Mononuclear cell (primary cell): ENCODE measurements around the gene CRKL. TPM values are rescaled to one million over a fixed set of nuclear protein-coding genes. Genes with fewer than 3 reads are reported as not detected.
A peak's percentile ranks its signal among the peaks of the same experiment; 100 is the strongest.

Source experiments
- H3K27me3 ChIP-seq: 2 replicates; pipeline ENCODE4 v1.6.0; 2011; ENCODE audit warnings: low read length, control low read depth; ENCODE audit not compliant: insufficient read depth
- H3K4me1 ChIP-seq: 2 replicates; pipeline ENCODE4 v1.5.1; 2011; ENCODE audit warnings: mild to moderate bottlenecking, low read length, control low read depth; ENCODE audit not compliant: insufficient read depth
- H3K4me3 ChIP-seq: 2 replicates; pipeline ENCODE4 v1.5.1; 2011; ENCODE audit warnings: mild to moderate bottlenecking, low read length, moderate library complexity
- H3K9me3 ChIP-seq: 2 replicates; pipeline ENCODE4 v1.5.1; 2011; ENCODE audit warnings: low read depth, mild to moderate bottlenecking, control low read depth, low read length
- total RNA-seq: library from RNA; depleted of rRNA; stranded (reverse); fragments of >200 nt; gene quantifications from one replicate; pipeline ENCODE4 v1.2.3, GENCODE V29; 2012

Gene CRKL
- total RNA-seq, 1 donor, result 51.9 TPM

- Histone ChIP-seq H3K4me1 (peaks cover 28% of the 10 kb centered on the region), H3K27me3 (no peaks in the 10 kb centered on the region), H3K4me3 (no peak overlapping the region), H3K9me3 (no peaks in the 10 kb centered on the region)
Observed at GRCh38 chr22:20973634-20974286, 56.6 kb downstream of the CRKL start.

DNA sequence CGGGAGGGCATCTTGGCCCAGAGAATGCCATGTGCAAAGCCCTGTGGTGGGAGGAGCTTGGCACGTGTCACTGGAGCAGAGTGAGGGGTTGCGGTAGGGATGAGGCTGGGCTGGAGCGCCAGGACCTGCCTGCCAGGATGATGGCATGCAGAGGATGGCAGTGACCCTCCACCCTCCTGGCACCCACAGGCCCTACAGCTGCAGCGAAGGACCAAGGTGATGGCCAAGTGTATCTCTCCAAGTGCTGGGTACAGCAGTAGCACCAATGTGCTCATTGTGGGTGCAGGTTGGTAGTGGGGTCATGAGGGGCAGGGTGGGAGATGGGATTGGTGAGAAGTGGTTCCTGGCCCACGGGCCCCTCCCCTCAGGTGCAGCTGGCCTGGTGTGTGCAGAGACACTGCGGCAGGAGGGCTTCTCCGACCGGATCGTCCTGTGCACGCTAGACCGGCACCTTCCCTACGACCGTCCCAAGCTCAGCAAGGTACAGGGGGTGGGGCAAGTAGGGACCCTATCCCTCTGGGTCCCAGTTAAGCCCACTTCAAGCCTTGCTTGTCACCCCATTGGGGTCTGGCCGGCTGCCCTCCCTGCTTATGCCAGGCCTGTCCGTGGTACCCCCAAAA lies 57.2 kb downstream of the CRKL start:
- H3K4me3 ChIP-seq, result no peak overlapping the region

DNA sequence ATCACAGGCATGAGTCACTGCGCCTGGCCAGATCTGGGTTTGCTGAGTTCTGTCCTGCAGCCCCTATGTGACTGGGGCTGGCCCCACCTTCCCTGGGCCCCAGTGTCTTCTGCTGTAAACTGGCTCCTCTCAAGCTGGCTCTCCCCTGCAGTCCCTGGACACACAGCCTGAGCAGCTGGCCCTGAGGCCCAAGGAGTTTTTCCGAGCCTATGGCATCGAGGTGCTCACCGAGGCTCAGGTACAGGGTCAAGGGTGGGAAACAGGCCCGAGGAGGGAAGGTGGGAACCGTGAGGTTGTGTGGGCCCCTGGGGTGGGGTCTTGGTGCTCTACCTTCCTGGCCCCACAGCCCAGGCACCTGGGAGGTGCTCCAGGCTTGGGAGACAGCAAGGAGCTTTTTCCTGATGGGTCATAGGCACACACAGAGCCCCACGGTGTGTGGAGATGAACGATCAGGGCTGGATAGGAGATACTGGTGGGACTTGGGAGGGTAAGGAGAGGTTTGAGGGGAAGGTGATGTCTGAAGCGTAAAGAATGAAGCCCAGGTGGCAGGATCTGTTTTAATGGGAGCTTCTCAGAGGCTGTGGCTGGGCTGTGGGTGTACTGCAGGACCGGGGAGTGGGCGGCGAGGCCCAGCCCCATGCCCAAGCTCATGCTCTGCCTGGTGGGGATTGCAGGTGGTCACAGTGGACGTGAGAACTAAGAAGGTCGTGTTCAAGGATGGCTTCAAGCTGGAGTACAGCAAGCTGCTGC lies 58.5 kb downstream of the CRKL start:
- no peaks in the 10 kb centered on the region for H3K9me3 ChIP-seq
- H3K27me3 ChIP-seq, result no peaks in the 10 kb centered on the region
- peaks cover 32% of the 10 kb centered on the region for H3K4me1 ChIP-seq
- no peak overlapping the region for H3K4me3 ChIP-seq

More for the DNA sequence above, 57.2 kb downstream of the CRKL start:
- H3K27me3 ChIP-seq, result no peaks in the 10 kb centered on the region
- no peaks in the 10 kb centered on the region for H3K9me3 ChIP-seq
- H3K4me1 ChIP-seq, result peaks cover 25% of the 10 kb centered on the region

GRCh38 chr22:20976291-20976877 lies 59.2 kb downstream of the CRKL start:
- Histone ChIP-seq H3K4me3 (no peak overlapping the region), H3K4me1 (peaks cover 33% of the 10 kb centered on the region), H3K9me3 (no peaks in the 10 kb centered on the region), H3K27me3 (no peaks in the 10 kb centered on the region)

DNA sequence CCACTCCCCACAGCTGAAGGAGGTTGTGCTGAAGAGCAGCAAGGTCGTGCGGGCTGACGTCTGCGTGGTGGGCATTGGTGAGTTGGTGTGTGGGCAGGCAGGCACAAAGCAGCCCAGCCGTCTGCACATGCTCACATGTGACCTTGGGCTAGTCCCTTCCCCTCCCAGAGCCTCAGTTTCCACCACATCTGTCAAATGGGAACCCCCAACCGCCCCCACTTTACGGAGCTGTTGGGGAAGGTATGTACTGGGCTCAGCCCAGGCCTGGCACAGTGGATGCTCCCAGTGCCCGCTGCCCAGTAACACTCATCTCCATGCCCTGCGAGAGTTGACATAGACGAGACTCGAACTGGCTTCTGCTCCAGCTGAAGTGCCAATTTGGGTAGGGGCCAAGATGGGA lies 59.8 kb downstream of the CRKL start:
- no peaks in the 10 kb centered on the region for H3K9me3 ChIP-seq
- no peak overlapping the region for H3K4me3 ChIP-seq
- no peaks in the 10 kb centered on the region for H3K27me3 ChIP-seq
- H3K4me1 ChIP-seq, result peaks cover 31% of the 10 kb centered on the region

GRCh38 chr22:20977516-20978170 lies 60.4 kb downstream of the CRKL start:
- H3K4me3 ChIP-seq, result no peak overlapping the region
- no peaks in the 10 kb centered on the region for H3K27me3 ChIP-seq
- H3K9me3 ChIP-seq, result no peaks in the 10 kb centered on the region
- H3K4me1 ChIP-seq, result peaks cover 29% of the 10 kb centered on the region

DNA sequence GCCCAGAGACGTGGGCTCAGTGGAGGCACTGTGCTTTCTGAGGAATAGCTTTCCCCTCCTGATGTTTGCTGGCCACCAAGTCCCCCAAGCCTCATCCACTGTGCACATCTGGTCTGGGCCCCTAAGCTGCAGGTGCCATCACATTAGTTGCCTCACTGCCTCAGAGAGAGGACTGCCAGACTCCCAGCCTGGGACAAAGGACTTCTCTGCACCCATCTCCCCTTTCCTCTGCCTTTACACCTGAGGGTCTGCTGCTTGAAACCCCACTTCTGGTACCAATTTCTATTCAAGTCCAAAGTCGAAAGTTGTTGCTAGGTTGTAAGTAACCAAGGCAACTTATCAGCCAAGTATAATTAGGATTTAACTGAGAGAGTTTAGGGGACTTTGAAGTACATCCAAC lies 61.2 kb downstream of the CRKL start:
- Histone ChIP-seq H3K9me3 (no peaks in the 10 kb centered on the region), H3K4me3 (no peak overlapping the region), H3K27me3 (no peaks in the 10 kb centered on the region), H3K4me1 (peaks cover 30% of the 10 kb centered on the region)

GRCh38 chr22:20979243-20979809 lies 62.1 kb downstream of the CRKL start:
- peaks cover 30% of the 10 kb centered on the region for H3K4me1 ChIP-seq
- no peaks in the 10 kb centered on the region for H3K9me3 ChIP-seq
- no peaks in the 10 kb centered on the region for H3K27me3 ChIP-seq
- no peak overlapping the region for H3K4me3 ChIP-seq

- H3K4me3 ChIP-seq, result no peak overlapping the region
Observed at GRCh38 chr22:20979940-20980453, 62.8 kb downstream of the CRKL start.

DNA sequence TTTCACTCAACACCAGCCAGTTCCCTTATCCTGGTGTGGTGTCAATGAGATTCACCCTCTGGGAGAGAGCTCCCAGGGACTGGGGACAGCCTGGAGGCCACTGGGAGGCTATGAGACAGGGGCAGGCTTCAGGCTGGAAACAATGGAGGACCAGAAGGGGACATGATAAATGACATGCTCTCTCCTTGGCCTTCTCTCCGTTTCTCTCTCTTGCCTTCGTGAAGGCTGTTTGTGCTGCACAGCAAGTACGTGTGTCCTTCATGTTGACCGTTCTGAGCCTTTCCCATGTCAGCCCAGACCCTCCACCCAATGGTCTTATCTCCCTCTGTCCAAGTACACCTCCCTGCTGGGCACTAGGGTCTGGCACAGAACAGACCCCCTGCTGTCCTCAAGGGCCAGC lies 63.3 kb downstream of the CRKL start:
- H3K9me3 ChIP-seq, result no peaks in the 10 kb centered on the region
- no peak overlapping the region for H3K4me3 ChIP-seq
- H3K4me1 ChIP-seq, result peaks cover 30% of the 10 kb centered on the region
- no peaks in the 10 kb centered on the region for H3K27me3 ChIP-seq

More at GRCh38 chr22:20979940-20980453, 62.8 kb downstream of the CRKL start:
- Histone ChIP-seq H3K9me3 (no peaks in the 10 kb centered on the region), H3K4me1 (peaks cover 30% of the 10 kb centered on the region), H3K27me3 (no peaks in the 10 kb centered on the region)

DNA sequence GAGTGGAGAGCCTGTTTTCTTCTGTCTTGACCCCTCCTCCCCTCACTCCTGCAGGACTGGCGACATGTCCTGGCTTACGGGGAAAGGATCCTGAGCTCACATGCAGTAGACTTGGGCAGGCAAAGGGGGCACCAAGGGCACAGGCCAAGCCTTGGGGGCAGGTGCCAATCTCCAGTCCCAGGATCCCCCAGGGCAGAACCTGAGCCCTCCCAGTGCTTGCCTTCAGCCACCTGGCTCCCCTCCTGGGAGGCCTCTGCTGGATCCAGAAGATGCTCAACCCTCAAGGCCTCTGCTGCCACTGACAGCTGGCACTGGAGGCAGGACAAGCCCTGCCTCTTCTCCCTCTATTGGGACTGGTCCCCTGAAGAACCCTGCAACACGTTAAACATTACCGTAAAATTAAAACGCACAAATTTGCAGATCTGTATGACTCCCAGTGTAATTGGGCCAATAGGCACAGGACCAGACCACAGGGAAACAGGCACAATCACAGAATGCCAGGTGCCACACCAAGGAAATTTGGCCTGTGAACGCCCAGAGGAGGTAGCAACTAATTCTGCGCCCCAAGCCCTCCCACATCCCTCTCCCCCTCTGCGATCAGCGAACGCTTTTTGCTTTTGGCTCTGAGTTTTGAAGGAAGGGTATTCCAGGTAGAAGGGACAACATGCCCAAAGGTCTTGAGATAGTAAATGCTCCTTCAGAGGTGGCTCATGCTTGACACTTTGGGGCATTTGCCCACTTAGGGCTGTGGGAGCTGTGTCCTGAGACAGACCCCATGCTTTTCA lies 63.9 kb downstream of the CRKL start:
- H3K27me3 ChIP-seq, result no peaks in the 10 kb centered on the region
- H3K4me3 ChIP-seq, result peak overlapping the region; percentile 71

DNA sequence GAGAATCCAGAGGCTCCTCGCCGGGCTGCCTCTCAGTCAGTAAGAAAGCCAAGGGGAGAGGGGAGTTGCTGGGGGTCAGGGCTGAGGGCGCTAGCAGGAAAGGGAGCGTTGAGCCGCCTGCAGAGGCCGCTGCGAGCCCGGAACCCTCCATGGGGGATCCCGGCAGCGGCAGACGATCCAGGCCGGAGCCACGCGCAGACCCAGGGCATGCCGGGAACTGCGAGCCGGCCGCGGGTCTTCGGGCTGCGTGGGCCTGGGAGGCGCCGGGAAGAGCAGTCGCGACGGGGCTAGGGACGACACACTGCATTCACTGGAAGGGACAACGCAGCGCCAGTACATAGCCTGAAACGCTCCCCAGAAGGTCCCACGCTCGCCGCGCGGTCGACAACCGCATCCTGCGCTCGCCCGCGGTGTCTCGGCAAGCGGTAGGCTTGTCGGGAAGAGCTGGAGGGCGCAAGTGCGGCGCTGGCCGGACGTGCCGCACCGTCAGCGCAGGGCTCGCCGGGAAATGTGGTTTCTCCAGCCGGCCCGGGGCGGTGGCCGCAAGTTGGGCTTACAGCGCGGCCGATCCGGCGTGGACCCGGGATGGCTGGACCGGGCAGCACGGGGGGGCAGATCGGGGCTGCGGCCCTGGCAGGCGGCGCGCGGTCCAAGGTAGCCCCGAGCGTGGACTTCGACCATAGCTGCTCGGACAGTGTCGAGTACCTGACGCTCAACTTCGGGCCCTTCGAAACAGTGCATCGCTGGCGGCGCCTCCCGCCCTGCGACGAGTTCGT lies 64.8 kb downstream of the CRKL start, which contains the start of gene LZTR1:
TSS of gene LZTR1 (plus strand) at position 511 of the 776 bp plus-strand sequence. CDS start at position 586, 75 bp downstream.
- no peaks in the 10 kb centered on the region for H3K9me3 ChIP-seq
- H3K4me1 ChIP-seq, result peaks cover 30% of the 10 kb centered on the region
- peak within 1 kb of the TSS; percentile 71 for H3K4me3 ChIP-seq
- H3K27me3 ChIP-seq, result no peaks in the 10 kb centered on the region

More for the DNA sequence above, 63.9 kb downstream of the CRKL start:
- Histone ChIP-seq H3K9me3 (no peaks in the 10 kb centered on the region), H3K4me1 (peaks cover 30% of the 10 kb centered on the region)

GRCh38 chr22:20982563-20982882 lies 65.3 kb downstream of the CRKL start:
- Histone ChIP-seq H3K27me3 (no peaks in the 10 kb centered on the region), H3K9me3 (no peaks in the 10 kb centered on the region), H3K4me1 (peaks cover 30% of the 10 kb centered on the region), H3K4me3 (peak overlapping the region; percentile 71)
